ENCODE data around the gene SLC12A8.

- TF ChIP-seq CTCF (IDR thresholded peaks at IDR 0.05) (no peak), POLR2A (IDR thresholded peaks at IDR 0.05) (no peak)
Observed at GRCh38 chr3:125179143-125179883, 33.2 kb downstream of the SLC12A8 start.

All from adrenal gland (tissue), 5 donors.